Activated CD8-positive, alpha-beta T cell treated with anti-CD3 and anti-CD28 coated beads, Interleukin-2, amount 10 ng/mL, durations not matched to agents 7 days and 5 days (primary cell): ENCODE data around the gene SCN4A. TPM values are rescaled to one million over a fixed set of nuclear protein-coding genes. Genes with fewer than 3 reads are reported as not detected.

Source experiments
- ATAC-seq: fragments of 150-1000 bp; cut with Tn5 transposase; one replicate; pipeline ENCODE4 v1.10.0; 2021; ENCODE audit warnings: moderate library complexity
- CTCF ChIA-PET: fragments of 350-600 bp; sonication (Branson Sonifier 250); formaldehyde crosslinking; loops from one replicate; lab custom pipeline; 2021; ENCODE audit warnings: antibody characterized with exemption; lab: Charles Lee
- POLR2A ChIA-PET: fragments of 350-600 bp; sonication (Branson Sonifier 250); formaldehyde crosslinking; loops from one replicate; lab custom pipeline; 2021; ENCODE audit warnings: antibody characterized with exemption; lab: Charles Lee
- DNase-seq: peaks from one replicate; pipeline ENCODE4 v3.0.0-alpha.2; 2020
- H3K27ac Mint-ChIP-seq: one replicate; pipeline ENCODE4 v1.8.0; 2021; ENCODE audit warnings: mild to moderate bottlenecking, mixed read lengths
- H3K27me3 Mint-ChIP-seq: one replicate; pipeline ENCODE4 v1.8.0; 2021; ENCODE audit warnings: low read depth, mixed read lengths
- H3K36me3 Mint-ChIP-seq: one replicate; pipeline ENCODE4 v1.8.0; 2021; ENCODE audit warnings: low read depth, mixed read lengths
- H3K4me1 Mint-ChIP-seq: one replicate; pipeline ENCODE4 v1.8.0; 2021; ENCODE audit warnings: low read depth, mixed read lengths
- H3K4me3 Mint-ChIP-seq: one replicate; pipeline ENCODE4 v1.8.0; 2021; ENCODE audit warnings: mild to moderate bottlenecking, mixed read lengths
- H3K9me3 Mint-ChIP-seq: one replicate; pipeline ENCODE4 v1.8.0; 2022; ENCODE audit warnings: mixed read lengths; ENCODE audit not compliant: insufficient read depth
- total RNA-seq, 2 experiments: library from RNA; stranded (reverse); gene quantifications; one replicate each; pipeline ENCODE4 v1.2.3, GENCODE V29; 2021

The SCN4A gene
- total RNA-seq, 2 experiments from 2014 or later, result not detected

- ChIA-PET POLR2A (interaction anchor here (1.3 kb wide), 1 partner anchor 17 kb away, joined by 3 read pairs; no protein-coding TSS in a partner anchor), CTCF (interaction anchor here (4.0 kb wide), 1 partner anchor 17 kb away, joined by 19 read pairs; no protein-coding TSS in a partner anchor)
- DNase-seq, result no peak
- Mint-ChIP-seq H3K4me3 (no peak overlapping the region), H3K27me3 (no peaks in the 10 kb centered on the region), H3K27ac (no peak overlapping the region), H3K9me3 (no peaks in the 10 kb centered on the region), H3K36me3 (no peaks in the 10 kb centered on the region), H3K4me1 (peaks cover 19% of the 10 kb centered on the region)
- no peak for ATAC-seq
These were observed 9.6 kb downstream of the SCN4A start for GRCh38 chr17:63963123-63963522.

DNA sequence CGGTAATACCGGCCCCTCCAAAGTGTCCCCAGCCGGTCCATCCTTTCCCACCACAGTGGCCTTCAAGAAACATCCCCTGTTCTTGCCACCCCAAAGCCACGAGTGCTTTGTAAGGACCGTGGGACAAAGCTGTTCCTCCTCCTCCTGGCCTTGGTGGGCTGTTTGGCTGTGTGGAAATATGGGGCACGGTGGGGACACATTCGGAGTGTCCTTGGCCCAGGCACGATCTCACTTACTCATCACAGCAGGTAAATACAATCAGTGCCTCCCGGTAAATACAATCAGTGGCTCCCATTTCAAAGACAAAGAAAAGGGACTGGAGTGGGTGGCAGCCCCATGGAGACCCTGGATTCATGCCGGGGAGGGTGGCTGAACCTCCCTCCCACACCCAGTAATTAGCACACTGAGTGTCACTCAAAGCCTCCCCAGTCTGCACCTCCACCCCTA, 10.4 kb downstream of the SCN4A start:
- no peak overlapping the region for H3K4me3 Mint-ChIP-seq
- H3K4me1 Mint-ChIP-seq, result peaks cover 18% of the 10 kb centered on the region
- ChIA-PET CTCF (interaction anchor here (1.5 to 2.0 kb wide), 2 partner anchors 15 to 22 kb away, joined by 3 to 9 read pairs; no protein-coding TSS in a partner anchor), POLR2A (no interaction called here)
- DNase-seq, result no peak
- H3K9me3 Mint-ChIP-seq, result no peaks in the 10 kb centered on the region
- no peak for ATAC-seq
- no peaks in the 10 kb centered on the region for H3K36me3 Mint-ChIP-seq
- no peaks in the 10 kb centered on the region for H3K27me3 Mint-ChIP-seq
- H3K27ac Mint-ChIP-seq, result no peak overlapping the region

- Mint-ChIP-seq H3K36me3 (no peaks in the 10 kb centered on the region), H3K27ac (no peak overlapping the region), H3K27me3 (no peaks in the 10 kb centered on the region), H3K4me3 (no peak overlapping the region), H3K9me3 (no peaks in the 10 kb centered on the region), H3K4me1 (peaks cover 10% of the 10 kb centered on the region)
- ATAC-seq (peak; percentile 62), DNase-seq (peak; percentile 49)
- POLR2A ChIA-PET, result no interaction called here
- CTCF ChIA-PET, result interaction anchor here (0.9 to 2.0 kb wide), 3 partner anchors 15 to 29 kb away, joined by 3 to 9 read pairs (median 3); no protein-coding TSS in a partner anchor
These were observed 11.1 kb downstream of the SCN4A start for GRCh38 chr17:63961355-63962212.

DNA sequence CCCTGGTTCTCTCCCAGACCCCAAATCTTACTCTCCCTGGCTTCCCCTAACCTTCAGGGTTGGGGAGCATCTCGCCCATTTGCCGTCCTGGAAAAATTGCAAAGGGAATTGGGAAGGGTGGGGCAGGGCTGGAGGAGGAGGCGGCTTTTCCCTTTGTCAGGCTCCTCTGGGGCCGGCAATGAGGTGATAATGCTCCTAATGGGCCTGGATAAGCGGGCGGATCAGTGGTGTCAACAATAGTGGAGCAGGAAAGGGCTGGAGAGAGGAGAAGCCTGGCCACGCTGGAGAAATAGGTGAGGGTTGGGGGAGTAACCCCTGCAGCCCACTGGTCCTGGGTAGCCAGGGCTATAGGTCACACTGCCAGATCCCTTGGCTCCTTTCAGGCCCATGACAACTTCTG, 12.3 kb downstream of the SCN4A start:
- H3K4me3 Mint-ChIP-seq, result no peak overlapping the region
- H3K27ac Mint-ChIP-seq, result no peak overlapping the region
- ATAC-seq, result no peak

GRCh38 chr17:63960006-63960405, 12.7 kb downstream of the SCN4A start:
- DNase-seq (no peak), ATAC-seq (no peak)
- H3K4me1 Mint-ChIP-seq, result peaks cover 6% of the 10 kb centered on the region
- no peak overlapping the region for H3K27ac Mint-ChIP-seq
- H3K27me3 Mint-ChIP-seq, result no peaks in the 10 kb centered on the region
- no peaks in the 10 kb centered on the region for H3K36me3 Mint-ChIP-seq
- no peaks in the 10 kb centered on the region for H3K9me3 Mint-ChIP-seq
- no peak overlapping the region for H3K4me3 Mint-ChIP-seq
- CTCF ChIA-PET, result interaction anchor here (0.9 kb wide), 1 partner anchor 13 kb away, joined by 4 read pairs; no protein-coding TSS in a partner anchor
- POLR2A ChIA-PET, result no interaction called here

More for the DNA sequence above, 12.3 kb downstream of the SCN4A start:
- Mint-ChIP-seq H3K27me3 (no peaks in the 10 kb centered on the region), H3K9me3 (no peaks in the 10 kb centered on the region), H3K36me3 (no peaks in the 10 kb centered on the region), H3K4me1 (peaks cover 4% of the 10 kb centered on the region)
- DNase-seq, result no peak
- ChIA-PET POLR2A (no interaction called here), CTCF (interaction anchor here (0.9 kb wide), 1 partner anchor 14 kb away, joined by 4 read pairs; no protein-coding TSS in a partner anchor)

DNA sequence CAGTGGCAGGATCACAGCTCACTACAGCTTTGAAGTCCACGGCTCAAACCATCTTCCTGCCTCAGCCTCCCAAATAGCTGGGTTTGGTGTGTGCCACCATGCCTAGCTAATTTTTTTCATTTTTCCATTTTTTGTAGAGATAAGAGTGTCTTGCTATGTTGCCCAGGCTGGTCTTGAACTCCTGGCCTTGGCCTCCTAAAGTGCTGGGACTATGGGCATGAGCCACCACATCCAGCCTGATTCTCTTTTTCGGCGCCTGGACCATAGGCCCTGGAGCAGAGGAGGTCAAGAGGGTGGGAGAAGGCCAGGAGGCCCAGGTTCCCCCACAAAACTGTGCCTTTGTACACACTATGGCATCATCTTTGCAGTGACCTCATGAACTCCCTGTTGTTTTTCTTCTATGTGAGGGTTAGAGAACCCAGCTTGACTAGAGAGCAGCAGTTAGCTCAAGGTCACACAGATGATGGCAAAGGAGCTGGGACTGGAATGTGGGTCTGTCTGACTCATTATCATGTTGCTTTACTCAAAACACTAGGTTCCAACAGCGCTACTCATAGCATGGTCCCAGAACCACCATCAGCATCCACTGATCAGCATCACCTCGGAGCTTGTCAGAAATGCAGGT, 16.3 kb downstream of the SCN4A start:
- Mint-ChIP-seq H3K36me3 (no peaks in the 10 kb centered on the region), H3K4me1 (peaks cover 22% of the 10 kb centered on the region), H3K9me3 (no peaks in the 10 kb centered on the region), H3K4me3 (no peak overlapping the region), H3K27me3 (no peaks in the 10 kb centered on the region), H3K27ac (no peak overlapping the region)
- POLR2A ChIA-PET, result no interaction called here
- CTCF ChIA-PET, result interaction anchor here (0.9 to 6.9 kb wide), 4 partner anchors 10 to 69 kb away, joined by 3 to 60 read pairs (median 16); partner anchors contain the start of gene GH1
- ATAC-seq (no peak), DNase-seq (no peak)

- Mint-ChIP-seq H3K4me1 (peaks cover 21% of the 10 kb centered on the region), H3K36me3 (no peaks in the 10 kb centered on the region), H3K27me3 (peaks cover 3% of the 10 kb centered on the region), H3K4me3 (no peak overlapping the region), H3K27ac (no peak overlapping the region), H3K9me3 (no peaks in the 10 kb centered on the region)
- no peak for ATAC-seq
- ChIA-PET CTCF (interaction anchor here (0.9 to 6.9 kb wide), 3 partner anchors 9 to 38 kb away, joined by 3 to 60 read pairs (median 27); partner anchors contain the start of gene GH1), POLR2A (no interaction called here)
- no peak for DNase-seq
These were observed 16.9 kb downstream of the SCN4A start for GRCh38 chr17:63955791-63956190.

- ChIA-PET CTCF (interaction anchor here (1.0 to 6.9 kb wide), 7 partner anchors 9 to 179 kb away, joined by 3 to 60 read pairs (median 10); partner anchors contain the start of gene GH1), POLR2A (interaction anchor here (0.8 kb wide), 1 partner anchor 9 kb away, joined by 4 read pairs; no protein-coding TSS in a partner anchor)
- Mint-ChIP-seq H3K4me3 (no peak overlapping the region), H3K4me1 (peaks cover 21% of the 10 kb centered on the region), H3K27me3 (peaks cover 4% of the 10 kb centered on the region), H3K36me3 (no peaks in the 10 kb centered on the region), H3K9me3 (no peaks in the 10 kb centered on the region), H3K27ac (no peak overlapping the region)
- no peak for DNase-seq
- no peak for ATAC-seq
These were observed 17.5 kb downstream of the SCN4A start for GRCh38 chr17:63955232-63955631.

DNA sequence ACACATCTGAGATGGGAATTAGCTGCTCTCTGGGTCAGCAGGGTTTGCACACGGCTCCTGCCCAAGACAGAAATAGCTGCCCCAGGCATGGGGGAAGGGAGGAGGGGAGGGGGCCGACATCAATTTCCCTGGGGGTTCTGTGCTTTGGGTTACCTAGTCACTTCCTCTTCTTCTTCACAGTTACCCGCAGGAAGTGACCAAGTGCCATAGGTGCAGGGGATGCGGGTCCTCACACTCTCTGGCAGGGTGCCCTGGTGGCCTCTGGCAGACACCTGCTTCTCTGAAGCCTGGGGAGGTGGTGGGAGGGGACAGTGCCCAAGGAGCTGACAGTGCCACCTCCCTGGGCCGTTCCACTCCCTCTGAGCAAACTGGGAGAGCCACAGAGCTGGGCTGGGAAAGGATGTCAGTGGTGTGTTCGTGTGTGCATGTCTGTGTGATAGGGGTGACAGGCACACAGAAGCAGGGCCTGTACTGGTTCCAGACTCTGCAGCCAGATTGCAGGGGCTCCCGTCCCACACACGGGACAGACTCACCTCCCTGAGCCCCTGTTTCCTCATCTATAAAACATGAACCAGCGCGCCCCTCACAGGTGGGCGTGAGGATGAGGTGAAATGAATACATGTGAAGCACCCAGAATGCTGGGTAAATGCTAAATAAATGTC, 18.2 kb downstream of the SCN4A start:
- Mint-ChIP-seq H3K4me1 (peaks cover 21% of the 10 kb centered on the region), H3K36me3 (no peaks in the 10 kb centered on the region), H3K27me3 (peaks cover 4% of the 10 kb centered on the region), H3K9me3 (no peaks in the 10 kb centered on the region), H3K27ac (peak overlapping the region; percentile 70), H3K4me3 (no peak overlapping the region)
- ChIA-PET POLR2A (interaction anchor here (0.8 kb wide), 1 partner anchor 10 kb away, joined by 4 read pairs; no protein-coding TSS in a partner anchor), CTCF (interaction anchor here (1.0 to 6.9 kb wide), 11 partner anchors 8 to 179 kb away, joined by 3 to 60 read pairs (median 5); partner anchors contain the start of gene GH1)
- DNase-seq, result peak; percentile 57
- ATAC-seq, result peak; percentile 76

GRCh38 chr17:63950940-63951907, 21.5 kb downstream of the SCN4A start:
- DNase-seq (peak; percentile 57), ATAC-seq (no peak)
- Mint-ChIP-seq H3K27ac (no peak overlapping the region), H3K4me1 (peaks cover 29% of the 10 kb centered on the region), H3K4me3 (no peak overlapping the region), H3K27me3 (peaks cover 6% of the 10 kb centered on the region), H3K9me3 (no peaks in the 10 kb centered on the region), H3K36me3 (no peaks in the 10 kb centered on the region)
- CTCF ChIA-PET, result interaction anchor here (0.7 to 6.9 kb wide), 9 partner anchors 16 to 85 kb away, joined by 3 to 60 read pairs (median 3); partner anchors contain the start of genes CD79B and GH1
- POLR2A ChIA-PET, result no interaction called here
